ENCODE measurements around the gene UST.
"Not testable (repeated sequence)": the region's sequence is repeated elsewhere in the genome, so short reads cannot be mapped to it uniquely, and the experiment has no call there.

Gene UST

GRCh38 chr6:148973538-148974208 is 226.8 kb downstream of the UST start:
- DNase-seq (ENCODE audit: low spot score) = no peak

GRCh38 chr6:148974351-148974750 is 227.5 kb downstream of the UST start:
- no peak for DNase-seq (ENCODE audit: low spot score)

- not testable (repeated sequence) for DNase-seq (ENCODE audit: low spot score)
Observed at GRCh38 chr6:148978298-148978697, 231.5 kb downstream of the UST start.

GRCh38 chr6:148979014-148979901 is 232.4 kb downstream of the UST start:
- DNase-seq (ENCODE audit: low spot score) = no peak

GRCh38 chr6:148980234-148980633 is 233.4 kb downstream of the UST start:
- no peak for DNase-seq (ENCODE audit: low spot score)

GRCh38 chr6:148981515-148981914 is 234.7 kb downstream of the UST start:
- no peak for DNase-seq (ENCODE audit: low spot score)

- no peak for DNase-seq (ENCODE audit: low spot score)
Observed at GRCh38 chr6:148983101-148983761, 236.4 kb downstream of the UST start.

- DNase-seq (ENCODE audit: low spot score) = no peak
Observed at GRCh38 chr6:148983966-148984365, 237.1 kb downstream of the UST start.

GRCh38 chr6:148984531-148985056 is 237.8 kb downstream of the UST start:
- no peak for DNase-seq (ENCODE audit: low spot score)

- no peak for DNase-seq (ENCODE audit: low spot score)
Observed at GRCh38 chr6:148985499-148985898, 238.7 kb downstream of the UST start.

GRCh38 chr6:148986608-148987007 is 239.8 kb downstream of the UST start:
- no peak for DNase-seq (ENCODE audit: low spot score)

- DNase-seq (ENCODE audit: low spot score) = no peak
Observed at GRCh38 chr6:148987982-148988381, 241.2 kb downstream of the UST start.

- no peak for DNase-seq (ENCODE audit: low spot score)
Observed at GRCh38 chr6:148989585-148989984, 242.8 kb downstream of the UST start.

- DNase-seq (ENCODE audit: low spot score) = no peak
Observed at GRCh38 chr6:148990403-148990802, 243.6 kb downstream of the UST start.

- DNase-seq (ENCODE audit: low spot score) = no peak
Observed at GRCh38 chr6:148996815-148997214, 250.0 kb downstream of the UST start.

GRCh38 chr6:148997865-148998264 is 251.0 kb downstream of the UST start:
- DNase-seq (ENCODE audit: low spot score) = no peak

GRCh38 chr6:148998704-148999103 is 251.9 kb downstream of the UST start:
- DNase-seq (ENCODE audit: low spot score) = no peak

- no peak for DNase-seq (ENCODE audit: low spot score)
Observed at GRCh38 chr6:148999501-148999900, 252.7 kb downstream of the UST start.

- DNase-seq (ENCODE audit: low spot score) = no peak
Observed at GRCh38 chr6:148999929-149000468, 253.2 kb downstream of the UST start.

- DNase-seq (ENCODE audit: low spot score) = no peak
Observed at GRCh38 chr6:149001422-149001821, 254.6 kb downstream of the UST start.

- DNase-seq (ENCODE audit: low spot score) = no peak
Observed at GRCh38 chr6:149003560-149003959, 256.7 kb downstream of the UST start.

GRCh38 chr6:149004664-149005063 is 257.8 kb downstream of the UST start:
- DNase-seq (ENCODE audit: low spot score) = no peak
